Spleen (tissue), 11 donors: Measurements from ENCODE around the gene ORMDL3. TPM values are rescaled to one million over a fixed set of nuclear protein-coding genes. Genes with fewer than 3 reads are reported as not detected.

Experiments
- DNase-seq: peaks from one replicate; pipeline ENCODE4 v3.0.0-alpha.2; 2020
- H3K27ac ChIP-seq, 8 donors: fragments of 200-600 bp; sonication (generic) in 7 of 8; 1 replicate in 4 of 8; 2 replicates in 4 of 8; pipeline versions ENCODE4 v1.5.0 to v1.8.0; 2016 to 2021; ENCODE audit warnings: inconsistent platforms in 4 of 8, mild to moderate bottlenecking in 4 of 8, moderate library complexity in 1 of 8
- H3K27me3 ChIP-seq, 7 donors: fragments of 200-600 bp; sonication (generic) in 6 of 7; replicated peaks in 1 of 7; 1 replicate in 4 of 7; 2 replicates in 3 of 7; pipeline versions ENCODE4 v1.5.0 to v1.8.0; 2016 to 2021; ENCODE audit warnings: inconsistent platforms in 3 of 7, mild to moderate bottlenecking in 1 of 7
- H3K36me3 ChIP-seq, 6 donors: fragments of 200-600 bp; sonication (generic) in 5 of 6; 1 replicate in 4 of 6; 2 replicates in 2 of 6; pipeline versions ENCODE4 v1.5.0 to v1.8.0; 2016 to 2021; ENCODE audit warnings: inconsistent platforms in 2 of 6
- H3K4me1 ChIP-seq, 6 donors: fragments of 200-600 bp; sonication (generic) in 5 of 6; 1 replicate in 3 of 6; 2 replicates in 3 of 6; pipeline versions ENCODE4 v1.5.0 to v1.8.0; 2016 to 2021; ENCODE audit warnings: inconsistent platforms in 3 of 6
- H3K4me3 ChIP-seq, 8 donors: fragments of 200-600 bp; sonication (generic) in 7 of 8; 1 replicate in 4 of 8; 2 replicates in 4 of 8; pipeline versions ENCODE4 v1.5.0 to v1.8.0; 2016 to 2021; ENCODE audit warnings: inconsistent platforms in 4 of 8, mild to moderate bottlenecking in 4 of 8, moderate library complexity in 2 of 8
- H3K9me3 ChIP-seq, 8 donors: fragments of 200-600 bp; sonication (generic) in 7 of 8; 1 replicate in 4 of 8; 2 replicates in 4 of 8; pipeline versions ENCODE4 v1.5.0 to v1.8.0; 2016 to 2021; ENCODE audit warnings: inconsistent platforms in 4 of 8
- POLR2A ChIP-seq, 3 donors: fragments of 450-650 bp; IDR thresholded peaks; one replicate each; pipeline ENCODE4 v1.5.1; 2017; ENCODE audit warnings: antibody characterized with exemption in 3 of 3, mild to moderate bottlenecking in 1 of 3
- POLR2AphosphoS5 ChIP-seq, 3 donors: sonication (generic); formaldehyde crosslinking; IDR thresholded peaks; one replicate each; pipeline ENCODE4 v1.5.1; 2017; ENCODE audit warnings: antibody characterized with exemption in 3 of 3
- WGBS, 5 donors: extraction: QIAGEN DNeasy Blood & Tissue Kit in 3 of 5; methylation state at CpG; one replicate each; pipeline versions ENCODE4 v1.1.5 to v1.1.7; 2013 to 2018; 5-methylcytosine and 5-hydroxymethylcytosine counted together
- intact Hi-C: fragments of 100-400 bp; cut with DNase I; formaldehyde crosslinking; loops from one replicate; pipeline ENCODE4 v1.15.0; 2023; ENCODE audit warnings: low total_unique reads
- polyA plus RNA-seq, 3 donors: library from polyadenylated mRNA; stranded (reverse); fragments of 200-250 nt; gene quantifications; one replicate each; pipeline ENCODE4 v1.2.1, GENCODE V29; 2013
- total RNA-seq, 7 donors: library from RNA; depleted of rRNA in 3 of 7; stranded (reverse); fragments of >200 nt in 3 of 7; fragmentation: NEBNext Ultra II Directional in 4 of 7; extraction: Animal tissue kit (Norgen Biotek cat#: 25700) in 4 of 7; gene quantifications; one replicate each; pipeline versions ENCODE4 v1.1.0 to v1.2.1, GENCODE V29; 2016 to 2021
- TF ChIP-seq, protein P1 (sequence below), 11 experiments: fragments of 200-600 bp in 7 of 11; fragments of 450-650 bp in 4 of 11; sonication (generic) in 4 of 11; IDR thresholded peaks in 8 of 11; conservative IDR thresholded peaks in 3 of 11; 1 replicate in 7 of 11; 2 replicates in 4 of 11; pipeline versions ENCODE4 v1.4.0 to v1.8.0; 2016 to 2021; ENCODE audit warnings: antibody characterized with exemption in 11 of 11, inconsistent platforms in 4 of 11, mild to moderate bottlenecking in 1 of 11
- donor health status: healthy with polysubstance abuse.
- donor health status: DM: no; HTN: no; CAD: no; lungs with moderate emphysema.
- donor health status: DM: no; HTN: no; CAD: no.
- donor health status: Bipolar disorder and iron deficiency.
- donor health status: healthy.
- donor health status: DM: no; HTN: no; CAD: no.
- donor health status: DM: yes; HTN: yes; CAD: no.

The ORMDL3 gene
- total and polyA plus RNA-seq, 10 donors = 34.7 to 77.6 (median 51.7) TPM

DNA sequence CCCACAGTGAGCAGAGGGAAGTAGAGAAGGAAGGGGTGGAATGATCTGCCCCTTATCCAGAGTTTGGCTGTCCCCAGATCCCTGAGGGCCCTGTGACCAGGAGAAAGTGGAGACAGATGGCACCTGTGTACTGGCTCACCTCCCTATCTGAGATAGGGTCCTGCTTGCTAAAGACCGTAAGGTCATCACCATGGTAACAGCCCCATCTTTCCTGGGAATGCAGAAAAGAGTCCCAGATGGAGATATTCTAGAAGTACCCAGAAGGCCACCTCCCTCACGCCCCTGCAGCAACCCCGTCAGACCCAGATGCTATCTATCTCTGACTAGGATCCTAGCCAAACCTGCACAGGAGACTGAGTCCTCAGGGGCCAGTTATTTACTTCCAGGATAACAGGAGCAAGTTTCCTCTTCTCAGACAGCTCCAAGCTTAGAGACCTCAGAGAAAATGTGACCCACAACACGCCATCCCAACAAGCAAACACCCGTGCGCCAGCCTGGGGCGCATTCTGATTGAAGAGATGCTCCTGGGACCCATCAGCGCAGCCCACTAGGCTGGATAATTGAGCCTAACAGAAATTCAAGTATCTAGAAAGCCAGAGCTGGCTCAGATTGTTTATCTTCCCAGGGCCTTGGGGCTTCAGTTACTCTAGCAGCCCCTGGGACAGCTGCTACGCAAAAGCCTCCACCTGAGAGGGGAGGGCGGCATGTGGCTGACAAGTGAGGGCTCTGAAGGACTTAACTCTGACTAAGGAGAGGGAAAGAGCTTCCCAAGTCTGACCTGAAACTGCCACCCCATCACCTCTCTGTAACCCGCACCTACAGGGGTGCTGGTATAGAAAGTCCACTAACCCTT lies 1.9 kb downstream of the ORMDL3 start:
- H3K36me3 ChIP-seq = peaks cover 3 to 40% (median 32%) of the 10 kb centered on the region in 6 donors
- peaks cover 37 to 93% (median 81%) of the 10 kb centered on the region in 6 donors for H3K4me1 ChIP-seq
- peak overlapping the region in 6 of 8 donors; percentile 82 to 93 (median 87) for H3K27ac ChIP-seq
- DNase-seq = no peak
- TF ChIP-seq POLR2A (IDR thresholded peaks at IDR 0.05) = no peak
- H3K9me3 ChIP-seq = no peaks in the 10 kb centered on the region
- no peaks in the 10 kb centered on the region for H3K27me3 ChIP-seq
- 82 to 93% (median 90%) methylated on average over 11 of the region's 11 CpGs for WGBS, 5 donors
- intact Hi-C loops = no loop called here
- peak overlapping the region in 6 of 8 donors; percentile 74 to 97 (median 95) for H3K4me3 ChIP-seq

DNA sequence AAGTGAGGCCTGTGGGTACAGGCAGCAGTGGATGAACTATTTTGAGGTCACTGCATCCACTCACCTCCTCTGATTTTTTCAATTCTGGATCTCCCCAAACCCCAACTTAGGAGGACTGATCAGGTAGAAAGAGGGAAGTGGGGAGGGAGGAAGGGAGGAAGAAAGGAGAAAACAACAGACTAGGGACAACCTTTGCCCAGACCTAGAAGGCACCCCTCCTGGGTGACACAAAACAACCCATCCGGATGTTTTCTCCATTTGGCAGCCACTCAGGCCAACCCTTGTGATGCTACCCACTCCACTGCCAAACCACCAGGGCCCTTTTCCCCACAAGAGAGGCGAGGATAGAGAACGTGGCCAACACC lies 2.7 kb downstream of the ORMDL3 start:
- Histone ChIP-seq H3K36me3 (peaks cover 3 to 48% (median 36%) of the 10 kb centered on the region in 6 donors), H3K27ac (peak overlapping the region in 5 of 8 donors; percentile 10 to 93 (median 88)), H3K4me3 (peak overlapping the region in 1 of 8 donors; percentile 97), H3K9me3 (no peaks in the 10 kb centered on the region), H3K27me3 (no peaks in the 10 kb centered on the region), H3K4me1 (peaks cover 38 to 98% (median 83%) of the 10 kb centered on the region in 6 donors)
- TF ChIP-seq POLR2A (IDR thresholded peaks at IDR 0.05) (no peak), POLR2AphosphoS5 (IDR thresholded peaks at IDR 0.05) (no peak)
- TF ChIP-seq, protein P1, sequence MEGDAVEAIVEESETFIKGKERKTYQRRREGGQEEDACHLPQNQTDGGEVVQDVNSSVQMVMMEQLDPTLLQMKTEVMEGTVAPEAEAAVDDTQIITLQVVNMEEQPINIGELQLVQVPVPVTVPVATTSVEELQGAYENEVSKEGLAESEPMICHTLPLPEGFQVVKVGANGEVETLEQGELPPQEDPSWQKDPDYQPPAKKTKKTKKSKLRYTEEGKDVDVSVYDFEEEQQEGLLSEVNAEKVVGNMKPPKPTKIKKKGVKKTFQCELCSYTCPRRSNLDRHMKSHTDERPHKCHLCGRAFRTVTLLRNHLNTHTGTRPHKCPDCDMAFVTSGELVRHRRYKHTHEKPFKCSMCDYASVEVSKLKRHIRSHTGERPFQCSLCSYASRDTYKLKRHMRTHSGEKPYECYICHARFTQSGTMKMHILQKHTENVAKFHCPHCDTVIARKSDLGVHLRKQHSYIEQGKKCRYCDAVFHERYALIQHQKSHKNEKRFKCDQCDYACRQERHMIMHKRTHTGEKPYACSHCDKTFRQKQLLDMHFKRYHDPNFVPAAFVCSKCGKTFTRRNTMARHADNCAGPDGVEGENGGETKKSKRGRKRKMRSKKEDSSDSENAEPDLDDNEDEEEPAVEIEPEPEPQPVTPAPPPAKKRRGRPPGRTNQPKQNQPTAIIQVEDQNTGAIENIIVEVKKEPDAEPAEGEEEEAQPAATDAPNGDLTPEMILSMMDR (IDR thresholded peaks at IDR 0.05 in 8 of 11, conservative IDR thresholded peaks at IDR 0.05 in 3 of 11) = no peak
- intact Hi-C loops = no loop called here
- DNase-seq = no peak
- 67 to 93% (median 83%) methylated on average over 3 of the region's 3 CpGs for WGBS, 5 donors

DNA sequence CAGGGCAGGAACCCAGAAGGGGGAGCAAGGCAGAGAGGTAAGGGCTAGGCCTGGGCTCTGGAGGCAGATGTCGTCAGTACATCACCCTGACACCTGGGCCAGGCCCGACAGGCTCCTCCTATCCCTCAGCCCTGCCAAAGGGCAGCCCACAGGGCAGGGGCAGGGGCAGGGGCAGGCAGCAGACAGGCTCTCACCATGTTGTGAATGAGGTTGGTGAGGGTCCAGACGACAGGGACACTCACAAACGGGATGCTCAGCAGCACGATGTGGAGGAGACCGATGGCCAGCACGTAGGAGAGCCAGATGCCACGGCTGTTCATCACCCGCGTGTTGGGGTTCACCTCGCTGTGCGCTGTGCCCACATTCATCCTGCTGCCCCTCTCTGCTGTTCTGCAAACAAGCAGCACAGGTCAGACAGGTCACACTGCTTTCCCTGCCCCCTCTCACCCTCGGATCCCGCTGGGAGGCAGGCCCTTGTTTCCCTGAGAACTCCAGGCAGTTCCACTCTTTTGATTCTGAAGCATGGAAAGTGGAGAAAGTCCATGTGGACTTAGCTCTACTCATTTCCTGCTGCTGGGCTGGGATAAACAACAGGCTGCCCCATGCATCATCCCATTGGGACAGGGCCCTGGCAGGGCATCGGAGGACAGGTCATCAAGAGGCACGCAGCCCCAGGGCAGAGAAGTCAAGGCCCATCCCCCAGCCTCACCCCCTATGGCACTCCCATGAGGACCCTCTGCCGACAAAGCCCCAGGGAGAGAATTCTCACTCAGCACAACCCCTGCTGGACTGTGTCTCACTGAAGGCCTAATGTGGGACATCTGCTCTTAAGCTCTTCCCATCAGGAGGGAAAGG lies 3.3 kb downstream of the ORMDL3 start:
- peak overlapping the region in 1 of 8 donors; percentile 97 for H3K4me3 ChIP-seq
- no peak for TF ChIP-seq POLR2A (IDR thresholded peaks at IDR 0.05)
- TF ChIP-seq, protein P1 (IDR thresholded peaks at IDR 0.05 in 8 of 11, conservative IDR thresholded peaks at IDR 0.05 in 3 of 11) = no peak
- H3K36me3 ChIP-seq = peaks cover 3 to 55% (median 39%) of the 10 kb centered on the region in 6 donors
- H3K27ac ChIP-seq = peak overlapping the region in 2 of 8 donors; percentile 91 to 93
- H3K9me3 ChIP-seq = no peaks in the 10 kb centered on the region
- H3K27me3 ChIP-seq = no peaks in the 10 kb centered on the region
- intact Hi-C loops = no loop called here
- 83 to 96% (median 87%) methylated on average over 12 to 17 of the region's 17 CpGs for WGBS, 5 donors
- peaks cover 34 to 95% (median 79%) of the 10 kb centered on the region in 6 donors for H3K4me1 ChIP-seq
- DNase-seq = no peak

DNA sequence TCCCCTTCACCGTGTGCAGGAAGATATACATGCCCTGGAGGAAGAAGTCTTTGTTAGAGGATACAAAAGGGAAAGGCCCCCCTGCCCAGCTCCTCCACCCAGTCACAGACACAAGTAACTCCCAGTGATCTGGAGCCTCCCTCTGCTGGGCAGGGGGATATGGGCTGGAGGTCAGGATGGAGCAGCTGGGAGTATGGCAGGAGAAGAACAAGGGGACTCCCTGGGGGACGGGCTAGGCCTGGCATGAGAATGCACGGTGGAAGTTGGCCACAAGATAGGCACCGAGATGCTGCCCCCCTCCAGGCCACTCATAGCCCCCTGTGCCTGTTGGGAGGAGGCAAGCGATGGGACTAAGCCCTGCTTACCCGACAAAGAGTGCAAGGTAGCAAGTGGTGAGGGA lies 4.2 kb downstream of the ORMDL3 start:
- H3K36me3 ChIP-seq = peaks cover 3 to 59% (median 40%) of the 10 kb centered on the region in 6 donors
- intact Hi-C loops = no loop called here
- WGBS, 5 donors = 89 to 96% (median 93%) methylated on average over 6 of the region's 6 CpGs

More for the DNA sequence above, 4.2 kb downstream of the ORMDL3 start:
- Histone ChIP-seq H3K4me3 (no peak overlapping the region), H3K4me1 (peaks cover 26 to 95% (median 74%) of the 10 kb centered on the region in 6 donors), H3K9me3 (no peaks in the 10 kb centered on the region), H3K27me3 (no peaks in the 10 kb centered on the region), H3K27ac (peak overlapping the region in 1 of 8 donors; percentile 93)
- no peak for TF ChIP-seq POLR2AphosphoS5 (IDR thresholded peaks at IDR 0.05)
- TF ChIP-seq, protein P1 (IDR thresholded peaks at IDR 0.05 in 8 of 11, conservative IDR thresholded peaks at IDR 0.05 in 3 of 11) = no peak
- TF ChIP-seq POLR2A (IDR thresholded peaks at IDR 0.05) = no peak
- DNase-seq = no peak
